IMR-90 (cell line): ENCODE data around the gene ITPR2. TPM values are rescaled to one million over a fixed set of nuclear protein-coding genes. Genes with fewer than 3 reads are reported as not detected.

Source experiments
- ATAC-seq: fragments of 200-7000 bp; cut with Tn5 transposase; 2 replicates; pipeline ENCODE4 v1.9.1; 2020; ENCODE audit warnings: low read depth, mild to moderate bottlenecking, moderate library complexity
- BruUV-seq: library from RNA; stranded (reverse); fragments of 400-500 nt; replicated peaks from 2 replicates; lab custom pipeline; 2021; lab: Mats Ljungman, UMichigan
- CTCF ChIA-PET: fragments of 300-600 bp; formaldehyde crosslinking; extraction: SDS; loops from one replicate; lab custom pipeline; 2021; ENCODE audit warnings: antibody characterized with exemption; lab: Yijun Ruan, JAX
- POLR2A ChIA-PET: fragments of 300-600 bp; sonication (Branson Sonifier 250); formaldehyde crosslinking; loops from one replicate; lab custom pipeline; 2022; ENCODE audit warnings: antibody characterized with exemption; ENCODE audit not compliant: unreplicated experiment; lab: Charles Lee
- DNase-seq: peaks from one replicate; pipeline ENCODE4 v3.0.0; 2013
- H2AFZ ChIP-seq: replicated peaks from 2 replicates; pipeline ENCODE3; 2013; ENCODE audit warnings: low read length, mild to moderate bottlenecking; ENCODE audit not compliant: poor library complexity
- H2AK5ac ChIP-seq: 2 replicates; pipeline ENCODE4 v1.6.1; 2013; ENCODE audit warnings: low read depth, low read length, inconsistent platforms
- H2AK9ac ChIP-seq: replicated peaks from 2 replicates; pipeline ENCODE3; 2013; ENCODE audit warnings: mild to moderate bottlenecking, low read depth, low read length, moderate library complexity; ENCODE audit not compliant: poor library complexity
- H2BK120ac ChIP-seq: 2 replicates; pipeline ENCODE4 v1.6.1; 2013; ENCODE audit warnings: low read depth, low read length, inconsistent platforms
- H2BK15ac ChIP-seq: 3 replicates; pipeline ENCODE4 v1.6.1; 2013; ENCODE audit warnings: low read depth, low read length, inconsistent platforms
- H2BK20ac ChIP-seq: 2 replicates; pipeline ENCODE4 v1.6.1; 2013; ENCODE audit warnings: low read depth, mild to moderate bottlenecking, inconsistent platforms, low read length, moderate library complexity
- H2BK5ac ChIP-seq: 2 replicates; pipeline ENCODE4 v1.6.1; 2013; ENCODE audit warnings: mild to moderate bottlenecking, low read depth, low read length, inconsistent platforms; ENCODE audit not compliant: poor library complexity, severe bottlenecking
- H3K14ac ChIP-seq: replicated peaks from 2 replicates; pipeline ENCODE4 v1.6.1; 2013; ENCODE audit warnings: low read depth, low read length, inconsistent platforms
- H3K18ac ChIP-seq: 2 replicates; pipeline ENCODE4 v1.6.1; 2013; ENCODE audit warnings: low read depth, low read length, control low read depth
- H3K23ac ChIP-seq: 2 replicates; pipeline ENCODE4 v1.6.1; 2013; ENCODE audit warnings: low read depth, low read length, inconsistent platforms
- H3K27ac ChIP-seq: 2 replicates; pipeline ENCODE4 v1.5.1; 2013; ENCODE audit warnings: mild to moderate bottlenecking, control low read depth, low read length; ENCODE audit not compliant: insufficient read depth
- H3K27me3 ChIP-seq: 2 replicates; pipeline ENCODE4 v1.6.1; 2013; ENCODE audit warnings: low read length; ENCODE audit not compliant: control insufficient read depth, insufficient read depth
- H3K36me3 ChIP-seq: 2 replicates; pipeline ENCODE4 v1.6.1; 2013; ENCODE audit warnings: low read length, mixed read lengths; ENCODE audit not compliant: control insufficient read depth, insufficient read depth
- H3K4ac ChIP-seq: 2 replicates; pipeline ENCODE4 v1.6.1; 2013; ENCODE audit warnings: low read depth, low read length, inconsistent platforms
- H3K4me1 ChIP-seq: 2 replicates; pipeline ENCODE4 v1.6.1; 2013; ENCODE audit warnings: low read length, mixed read lengths; ENCODE audit not compliant: control insufficient read depth, insufficient read depth
- H3K4me2 ChIP-seq: 2 replicates; pipeline ENCODE4 v1.6.1; 2013; ENCODE audit warnings: low read depth, mild to moderate bottlenecking, control low read depth, low read length, moderate library complexity
- H3K4me3 ChIP-seq: 2 replicates; pipeline ENCODE4 v1.5.1; 2013; ENCODE audit warnings: low read depth, mild to moderate bottlenecking, control low read depth, low read length, moderate library complexity; ENCODE audit not compliant: insufficient read depth
- H3K56ac ChIP-seq: 2 replicates; pipeline ENCODE4 v1.6.1; 2013; ENCODE audit warnings: low read length, inconsistent platforms; ENCODE audit not compliant: insufficient read depth; ENCODE audit errors: extremely low read depth
- H3K79me1 ChIP-seq, 2 experiments: 2 replicates each; pipeline ENCODE4 v1.6.1; 2013; ENCODE audit warnings: low read length in 2 of 2, inconsistent platforms in 1 of 2, low read depth in 1 of 2
- H3K9ac ChIP-seq: 2 replicates; pipeline ENCODE4 v1.6.1; 2013; ENCODE audit warnings: low read depth, low read length, control low read depth
- H3K9me1 ChIP-seq: 2 replicates; pipeline ENCODE4 v1.6.1; 2013; ENCODE audit warnings: low read length, inconsistent platforms; ENCODE audit not compliant: insufficient read depth
- H3K9me3 ChIP-seq: 2 replicates; pipeline ENCODE4 v1.6.1; 2013; ENCODE audit warnings: low read length; ENCODE audit not compliant: control insufficient read depth, insufficient read depth
- H4K20me1 ChIP-seq: 2 replicates; pipeline ENCODE4 v1.6.1; 2013; ENCODE audit warnings: low read length, inconsistent platforms; ENCODE audit not compliant: insufficient read depth
- H4K5ac ChIP-seq: 2 replicates; pipeline ENCODE4 v1.6.1; 2013; ENCODE audit warnings: mild to moderate bottlenecking, low read depth, low read length, control low read depth
- H4K8ac ChIP-seq, 2 experiments: 2 replicates each; pipeline ENCODE4 v1.6.1; 2013; ENCODE audit warnings: low read depth in 2 of 2, low read length in 2 of 2, control low read depth in 1 of 2, inconsistent platforms in 1 of 2
- H4K91ac ChIP-seq: 2 replicates; pipeline ENCODE4 v1.6.1; 2013; ENCODE audit warnings: low read depth, low read length, inconsistent platforms; ENCODE audit not compliant: insufficient read depth
- BHLHE40 ChIP-seq: fragments of 150-350 bp; IDR thresholded peaks from 2 replicates; pipeline ENCODE4 v1.6.1; 2016; ENCODE audit warnings: mild to moderate bottlenecking, low read depth, low read length
- CEBPB ChIP-seq: IDR thresholded peaks from 2 replicates; pipeline ENCODE4 v1.6.1; 2012; ENCODE audit warnings: low read depth, low read length, improper control_type of control experiment
- CHD1 ChIP-seq: IDR thresholded peaks from 2 replicates; pipeline ENCODE4 v1.6.1; 2012; ENCODE audit warnings: low read depth, low read length, improper control_type of control experiment
- FOS ChIP-seq: fragments of 150-350 bp; IDR thresholded peaks from 2 replicates; pipeline ENCODE4 v1.6.1; 2016; ENCODE audit warnings: low read depth, low read length
- MAFK ChIP-seq: IDR thresholded peaks from 2 replicates; pipeline ENCODE4 v1.6.1; 2012; ENCODE audit warnings: low read depth, low read length, improper control_type of control experiment
- MAZ ChIP-seq: IDR thresholded peaks from 2 replicates; pipeline ENCODE4 v1.6.1; 2012; ENCODE audit warnings: low read depth, mild to moderate bottlenecking, low read length, improper control_type of control experiment, moderate library complexity, borderline replicate concordance
- MXI1 ChIP-seq: IDR thresholded peaks from 2 replicates; pipeline ENCODE4 v1.6.1; 2012; ENCODE audit warnings: low read depth, mild to moderate bottlenecking, low read length, moderate library complexity, borderline replicate concordance
- NFE2L2 ChIP-seq: fragments of 150-350 bp; IDR thresholded peaks from 2 replicates; pipeline ENCODE4 v1.6.1; 2016; ENCODE audit warnings: low read depth, mild to moderate bottlenecking, low read length
- POLR2A ChIP-seq: IDR thresholded peaks from 2 replicates; pipeline ENCODE4 v1.6.1; 2012; ENCODE audit warnings: mild to moderate bottlenecking, low read depth, low read length
- RAD21 ChIP-seq: IDR thresholded peaks from 2 replicates; pipeline ENCODE4 v1.6.1; 2012; ENCODE audit warnings: low read length, improper control_type of control experiment
- RCOR1 ChIP-seq: IDR thresholded peaks from 2 replicates; pipeline ENCODE4 v1.6.1; 2012; ENCODE audit warnings: mild to moderate bottlenecking, low read length, improper control_type of control experiment; ENCODE audit not compliant: insufficient replicate concordance
- RFX5 ChIP-seq: IDR thresholded peaks from 2 replicates; pipeline ENCODE4 v1.8.0; 2012; ENCODE audit warnings: low read depth, mild to moderate bottlenecking, low read length, moderate library complexity
- SMC3 ChIP-seq: fragments of 150-350 bp; IDR thresholded peaks from 2 replicates; pipeline ENCODE4 v1.6.1; 2016; ENCODE audit warnings: low read depth, mild to moderate bottlenecking, antibody characterized with exemption, low read length, moderate library complexity
- USF2 ChIP-seq: fragments of 150-350 bp; IDR thresholded peaks from 2 replicates; pipeline ENCODE4 v1.6.1; 2017; ENCODE audit warnings: mild to moderate bottlenecking, antibody characterized with exemption, low read length, low read depth
- WGBS, 2 experiments: methylation state at CpG; one replicate each; pipeline versions ENCODE4 v1.1.5 to v1.1.7; 2013; ENCODE audit warnings: missing lambda C conversion rate in 2 of 2; ENCODE audit not compliant: insufficient read length in 1 of 2; ENCODE audit errors: extremely low coverage in 2 of 2; 5-methylcytosine and 5-hydroxymethylcytosine counted together
- dilution Hi-C: fragments of 300-500 bp; cut with HindIII; formaldehyde crosslinking; loops from one replicate; pipeline ENCODE4 v1.14.3; 2018; ENCODE audit warnings: low sequenced_read_pairs; ENCODE audit not compliant: unreplicated experiment
- in situ Hi-C: fragments of 300-500 bp; cut with MboI; formaldehyde crosslinking; loops from 3 replicates; pipeline ENCODE4 v1.14.3; 2019; ENCODE audit warnings: low sequenced_read_pairs, inconsistent platforms, mixed read lengths
- intact Hi-C: fragments of 100-400 bp; cut with micrococcal nuclease; formaldehyde crosslinking; loops from 2 replicates; pipeline ENCODE4 v1.10.0; 2022
- polyA plus RNA-seq, 3 experiments: library from polyadenylated mRNA; depleted of rRNA; stranded (reverse); fragments of >200 nt; gene quantifications; 2 replicates each; pipeline ENCODE4 v1.2.3, GENCODE V29; 2012; ENCODE audit warnings: low replicate concordance in 1 of 3
- total RNA-seq: library from RNA; depleted of rRNA; stranded (reverse); fragments of >200 nt; gene quantifications from 2 replicates; pipeline ENCODE4 v1.2.3, GENCODE V29; 2012
- TF ChIP-seq, protein P1 (sequence below): conservative IDR thresholded peaks from 2 replicates; pipeline ENCODE4 v1.5.1; 2012; ENCODE audit warnings: mild to moderate bottlenecking, low read depth, low read length, improper control_type of control experiment
- TF ChIP-seq, protein P2 (sequence below): fragments of 150-350 bp; IDR thresholded peaks from 2 replicates; pipeline ENCODE4 v1.6.1; 2016; ENCODE audit warnings: low read depth, mild to moderate bottlenecking, low read length, moderate library complexity, borderline replicate concordance

Gene ITPR2
- total and polyA plus RNA-seq, 2 of the 4 experiments (the other 2 are of a cell fraction), result 1.2 to 9.0 TPM

GRCh38 chr12:26546535-26547314, 286.3 kb downstream of the ITPR2 start:
- Histone ChIP-seq H3K27ac (no peak overlapping the region), H3K4ac (no peak overlapping the region), H3K4me2 (no peak overlapping the region), H4K5ac (no peak overlapping the region), H3K4me3 (no peak overlapping the region), H3K27me3 (no peaks in the 10 kb centered on the region), H4K8ac (no peak overlapping the region), H2BK20ac (no peak overlapping the region), H3K4me1 (no peaks in the 10 kb centered on the region), H2AFZ (no peak overlapping the region), H3K56ac (no peak overlapping the region), H2BK15ac (no peak overlapping the region), H3K79me1 (no peaks in the 10 kb centered on the region), H4K20me1 (no peaks in the 10 kb centered on the region), H3K36me3 (no peaks in the 10 kb centered on the region), H3K9me3 (peaks cover 2% of the 10 kb centered on the region; the same call in 1 of the 2 replicates), H3K23ac (no peak overlapping the region), H2BK120ac (no peak overlapping the region), H3K9me1 (no peaks in the 10 kb centered on the region), H3K9ac (no peak overlapping the region), H2AK5ac (no peak overlapping the region), H2BK5ac (no peak overlapping the region), H3K14ac (no peak overlapping the region), H2AK9ac (no peak overlapping the region), H3K18ac (no peak overlapping the region), H4K91ac (no peak overlapping the region)
- no CpG with 5 or more reads among the region's 3 CpGs for WGBS, 2 experiments
- ChIA-PET CTCF (no interaction called here), POLR2A (no interaction called here)
- in situ Hi-C loops (no loop called here), dilution Hi-C loops (no loop called here), intact Hi-C loops (no loop called here)
- ATAC-seq (no peak), DNase-seq (no peak)
- no peak for TF ChIP-seq BHLHE40
- TF ChIP-seq, protein P1, sequence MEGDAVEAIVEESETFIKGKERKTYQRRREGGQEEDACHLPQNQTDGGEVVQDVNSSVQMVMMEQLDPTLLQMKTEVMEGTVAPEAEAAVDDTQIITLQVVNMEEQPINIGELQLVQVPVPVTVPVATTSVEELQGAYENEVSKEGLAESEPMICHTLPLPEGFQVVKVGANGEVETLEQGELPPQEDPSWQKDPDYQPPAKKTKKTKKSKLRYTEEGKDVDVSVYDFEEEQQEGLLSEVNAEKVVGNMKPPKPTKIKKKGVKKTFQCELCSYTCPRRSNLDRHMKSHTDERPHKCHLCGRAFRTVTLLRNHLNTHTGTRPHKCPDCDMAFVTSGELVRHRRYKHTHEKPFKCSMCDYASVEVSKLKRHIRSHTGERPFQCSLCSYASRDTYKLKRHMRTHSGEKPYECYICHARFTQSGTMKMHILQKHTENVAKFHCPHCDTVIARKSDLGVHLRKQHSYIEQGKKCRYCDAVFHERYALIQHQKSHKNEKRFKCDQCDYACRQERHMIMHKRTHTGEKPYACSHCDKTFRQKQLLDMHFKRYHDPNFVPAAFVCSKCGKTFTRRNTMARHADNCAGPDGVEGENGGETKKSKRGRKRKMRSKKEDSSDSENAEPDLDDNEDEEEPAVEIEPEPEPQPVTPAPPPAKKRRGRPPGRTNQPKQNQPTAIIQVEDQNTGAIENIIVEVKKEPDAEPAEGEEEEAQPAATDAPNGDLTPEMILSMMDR, result no peak
- no peak for TF ChIP-seq MAZ
- no peak for TF ChIP-seq RAD21
- no peak for TF ChIP-seq RFX5
- TF ChIP-seq CEBPB, result no peak
- TF ChIP-seq CHD1, result no peak
- no peak for TF ChIP-seq MXI1
- TF ChIP-seq MAFK, result no peak
- no peak for TF ChIP-seq USF2
- no peak for TF ChIP-seq FOS
- TF ChIP-seq NFE2L2, result no peak
- no peak for TF ChIP-seq POLR2A
- TF ChIP-seq SMC3, result no peak
- TF ChIP-seq, protein P2, sequence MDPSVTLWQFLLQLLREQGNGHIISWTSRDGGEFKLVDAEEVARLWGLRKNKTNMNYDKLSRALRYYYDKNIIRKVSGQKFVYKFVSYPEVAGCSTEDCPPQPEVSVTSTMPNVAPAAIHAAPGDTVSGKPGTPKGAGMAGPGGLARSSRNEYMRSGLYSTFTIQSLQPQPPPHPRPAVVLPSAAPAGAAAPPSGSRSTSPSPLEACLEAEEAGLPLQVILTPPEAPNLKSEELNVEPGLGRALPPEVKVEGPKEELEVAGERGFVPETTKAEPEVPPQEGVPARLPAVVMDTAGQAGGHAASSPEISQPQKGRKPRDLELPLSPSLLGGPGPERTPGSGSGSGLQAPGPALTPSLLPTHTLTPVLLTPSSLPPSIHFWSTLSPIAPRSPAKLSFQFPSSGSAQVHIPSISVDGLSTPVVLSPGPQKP, result no peak
- no peak for TF ChIP-seq RCOR1
- no TSS peak for BruUV-seq
